ENCODE data around the gene GAR1.

- TF ChIP-seq ZNF274 (IDR thresholded peaks at IDR 0.05; ENCODE audit: low read depth, low read length) (no peak), CTCF (IDR thresholded peaks at IDR 0.05 in 2 of 3, conservative IDR thresholded peaks at IDR 0.05 in 1 of 3; ENCODE audit: borderline replicate concordance in 1 of 3, insufficient read depth in 1 of 3, low read depth in 2 of 3, low read length in 2 of 3) (no peak), REST (IDR thresholded peaks at IDR 0.05; ENCODE audit: low read depth) (no peak), POLR2A (IDR thresholded peaks at IDR 0.05; ENCODE audit: borderline replicate concordance, extremely low read depth, insufficient read depth, insufficient read length) (no peak), POLR2AphosphoS5 (IDR thresholded peaks at IDR 0.05; ENCODE audit: low read depth, low read length) (no peak), EZH2 (IDR thresholded peaks at IDR 0.05) (no peak), YY1 (IDR thresholded peaks at IDR 0.05; ENCODE audit: extremely low read depth, insufficient replicate concordance, low read depth, low read length) (no peak), ELF1 (IDR thresholded peaks at IDR 0.05; ENCODE audit: borderline replicate concordance, low read depth) (no peak), CEBPB (IDR thresholded peaks at IDR 0.05; ENCODE audit: low read depth) (no peak)
Observed at GRCh38 chr4:109872065-109872464, 56.5 kb downstream of the GAR1 start.

Measured in HCT116 (cell line).